Measurements from ENCODE around the gene TENT5D. TPM values are rescaled to one million over a fixed set of nuclear protein-coding genes. Genes with fewer than 3 reads are reported as not detected.

The TENT5D gene
- total and polyA plus RNA-seq, 9 of the 15 experiments (the other 6 are each of a cell fraction or from before 2014, with no cell fraction given) = 0.08 to 0.41 (median 0.15) TPM; not detected in 1

DNA sequence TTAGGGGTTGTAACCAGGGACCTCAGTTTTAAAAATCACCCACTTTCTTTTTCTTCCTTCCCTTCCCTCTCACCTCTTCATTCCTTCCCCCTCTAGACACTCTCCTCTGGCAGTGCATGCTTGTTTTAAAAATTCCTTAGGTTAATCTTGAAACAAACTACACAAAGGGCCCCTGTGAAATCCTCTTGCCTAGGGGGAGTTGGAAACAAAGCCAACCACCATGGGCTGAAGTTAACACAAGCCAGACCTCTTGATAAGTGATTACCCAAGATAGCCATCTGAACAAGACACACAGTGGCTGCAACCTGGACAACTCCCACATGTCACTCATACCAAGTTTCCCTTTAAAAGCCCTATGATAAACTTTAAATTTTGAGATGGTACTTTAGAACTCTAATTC is 68.9 kb downstream of the TENT5D start:
- in situ Hi-C loops (cut with MboI) = no loop called here
- Histone ChIP-seq H3K9me1 (ENCODE audit: control insufficient read depth, insufficient read depth, low read length) (no peaks in the 10 kb centered on the region), H3K79me2 (ENCODE audit: control insufficient read depth, insufficient read depth, low read length) (no peaks in the 10 kb centered on the region), H2AFZ (ENCODE audit: low read depth, low read length) (no peak overlapping the region), H3K4me2 (ENCODE audit: insufficient read depth, low read length) (no peak overlapping the region), H3K9ac (ENCODE audit: insufficient read depth in 1 of 2, low read depth in 2 of 2, low read length in 2 of 2) (no peak overlapping the region), H3K36me3 (ENCODE audit: control insufficient read depth, insufficient read depth, low read length) (no peaks in the 10 kb centered on the region), H3K4me1 (replicated peaks in 1 of 2; ENCODE audit: control insufficient read depth in 2 of 2, insufficient read depth in 2 of 2, low read length in 2 of 2) (no peaks in the 10 kb centered on the region), H3K27me3 (ENCODE audit: control insufficient read depth in 2 of 2, insufficient read depth in 2 of 2, low read length in 2 of 2) (no peaks in the 10 kb centered on the region), H3K4me3 (no peak overlapping the region), H3K27ac (ENCODE audit: extremely low read depth, low read depth, low read length) (no peak overlapping the region), H3K9me3 (replicated peaks; ENCODE audit: control insufficient read depth, insufficient read depth, low read depth, low read length) (no peaks in the 10 kb centered on the region), H4K20me1 (replicated peaks; ENCODE audit: control insufficient read depth, insufficient read depth, low read length) (no peaks in the 10 kb centered on the region)
- no TSS peak for BruUV-seq (replicated peaks)
- POLR2A ChIA-PET = no interaction called here
- CTCF ChIA-PET (ENCODE audit: low intra/inter-chr PET ratio) = no interaction called here
- intact Hi-C loops (cut with micrococcal nuclease) = no loop called here
- TF ChIP-seq, protein P1, sequence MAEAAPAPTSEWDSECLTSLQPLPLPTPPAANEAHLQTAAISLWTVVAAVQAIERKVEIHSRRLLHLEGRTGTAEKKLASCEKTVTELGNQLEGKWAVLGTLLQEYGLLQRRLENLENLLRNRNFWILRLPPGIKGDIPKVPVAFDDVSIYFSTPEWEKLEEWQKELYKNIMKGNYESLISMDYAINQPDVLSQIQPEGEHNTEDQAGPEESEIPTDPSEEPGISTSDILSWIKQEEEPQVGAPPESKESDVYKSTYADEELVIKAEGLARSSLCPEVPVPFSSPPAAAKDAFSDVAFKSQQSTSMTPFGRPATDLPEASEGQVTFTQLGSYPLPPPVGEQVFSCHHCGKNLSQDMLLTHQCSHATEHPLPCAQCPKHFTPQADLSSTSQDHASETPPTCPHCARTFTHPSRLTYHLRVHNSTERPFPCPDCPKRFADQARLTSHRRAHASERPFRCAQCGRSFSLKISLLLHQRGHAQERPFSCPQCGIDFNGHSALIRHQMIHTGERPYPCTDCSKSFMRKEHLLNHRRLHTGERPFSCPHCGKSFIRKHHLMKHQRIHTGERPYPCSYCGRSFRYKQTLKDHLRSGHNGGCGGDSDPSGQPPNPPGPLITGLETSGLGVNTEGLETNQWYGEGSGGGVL (CRISPR knock-in tag; IDR thresholded peaks at IDR 0.05) = no peak
- TF ChIP-seq, protein P2, sequence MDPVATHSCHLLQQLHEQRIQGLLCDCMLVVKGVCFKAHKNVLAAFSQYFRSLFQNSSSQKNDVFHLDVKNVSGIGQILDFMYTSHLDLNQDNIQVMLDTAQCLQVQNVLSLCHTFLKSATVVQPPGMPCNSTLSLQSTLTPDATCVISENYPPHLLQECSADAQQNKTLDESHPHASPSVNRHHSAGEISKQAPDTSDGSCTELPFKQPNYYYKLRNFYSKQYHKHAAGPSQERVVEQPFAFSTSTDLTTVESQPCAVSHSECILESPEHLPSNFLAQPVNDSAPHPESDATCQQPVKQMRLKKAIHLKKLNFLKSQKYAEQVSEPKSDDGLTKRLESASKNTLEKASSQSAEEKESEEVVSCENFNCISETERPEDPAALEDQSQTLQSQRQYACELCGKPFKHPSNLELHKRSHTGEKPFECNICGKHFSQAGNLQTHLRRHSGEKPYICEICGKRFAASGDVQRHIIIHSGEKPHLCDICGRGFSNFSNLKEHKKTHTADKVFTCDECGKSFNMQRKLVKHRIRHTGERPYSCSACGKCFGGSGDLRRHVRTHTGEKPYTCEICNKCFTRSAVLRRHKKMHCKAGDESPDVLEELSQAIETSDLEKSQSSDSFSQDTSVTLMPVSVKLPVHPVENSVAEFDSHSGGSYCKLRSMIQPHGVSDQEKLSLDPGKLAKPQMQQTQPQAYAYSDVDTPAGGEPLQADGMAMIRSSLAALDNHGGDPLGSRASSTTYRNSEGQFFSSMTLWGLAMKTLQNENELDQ (CRISPR knock-in tag; IDR thresholded peaks at IDR 0.05; ENCODE audit: borderline replicate concordance) = no peak
- TF ChIP-seq, protein P3, sequence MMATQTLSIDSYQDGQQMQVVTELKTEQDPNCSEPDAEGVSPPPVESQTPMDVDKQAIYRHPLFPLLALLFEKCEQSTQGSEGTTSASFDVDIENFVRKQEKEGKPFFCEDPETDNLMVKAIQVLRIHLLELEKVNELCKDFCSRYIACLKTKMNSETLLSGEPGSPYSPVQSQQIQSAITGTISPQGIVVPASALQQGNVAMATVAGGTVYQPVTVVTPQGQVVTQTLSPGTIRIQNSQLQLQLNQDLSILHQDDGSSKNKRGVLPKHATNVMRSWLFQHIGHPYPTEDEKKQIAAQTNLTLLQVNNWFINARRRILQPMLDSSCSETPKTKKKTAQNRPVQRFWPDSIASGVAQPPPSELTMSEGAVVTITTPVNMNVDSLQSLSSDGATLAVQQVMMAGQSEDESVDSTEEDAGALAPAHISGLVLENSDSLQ (IDR thresholded peaks at IDR 0.05) = peak; percentile 40; the same call in 1 of the 2 replicates
- no peak for TF ChIP-seq BHLHE40 (IDR thresholded peaks at IDR 0.05; ENCODE audit: low read length)
- no peak for TF ChIP-seq HDAC2 (IDR thresholded peaks at IDR 0.05)
- TF ChIP-seq, protein P4, sequence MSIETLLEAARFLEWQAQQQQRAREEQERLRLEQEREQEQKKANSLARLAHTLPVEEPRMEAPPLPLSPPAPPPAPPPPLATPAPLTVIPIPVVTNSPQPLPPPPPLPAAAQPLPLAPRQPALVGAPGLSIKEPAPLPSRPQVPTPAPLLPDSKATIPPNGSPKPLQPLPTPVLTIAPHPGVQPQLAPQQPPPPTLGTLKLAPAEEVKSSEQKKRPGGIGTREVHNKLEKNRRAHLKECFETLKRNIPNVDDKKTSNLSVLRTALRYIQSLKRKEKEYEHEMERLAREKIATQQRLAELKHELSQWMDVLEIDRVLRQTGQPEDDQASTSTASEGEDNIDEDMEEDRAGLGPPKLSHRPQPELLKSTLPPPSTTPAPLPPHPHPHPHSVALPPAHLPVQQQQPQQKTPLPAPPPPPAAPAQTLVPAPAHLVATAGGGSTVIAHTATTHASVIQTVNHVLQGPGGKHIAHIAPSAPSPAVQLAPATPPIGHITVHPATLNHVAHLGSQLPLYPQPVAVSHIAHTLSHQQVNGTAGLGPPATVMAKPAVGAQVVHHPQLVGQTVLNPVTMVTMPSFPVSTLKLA (conservative IDR thresholded peaks at IDR 0.05) = no peak
- TF ChIP-seq, protein P5, sequence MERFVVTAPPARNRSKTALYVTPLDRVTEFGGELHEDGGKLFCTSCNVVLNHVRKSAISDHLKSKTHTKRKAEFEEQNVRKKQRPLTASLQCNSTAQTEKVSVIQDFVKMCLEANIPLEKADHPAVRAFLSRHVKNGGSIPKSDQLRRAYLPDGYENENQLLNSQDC (CRISPR knock-in tag; IDR thresholded peaks at IDR 0.05) = no peak
- TF ChIP-seq, protein P6, sequence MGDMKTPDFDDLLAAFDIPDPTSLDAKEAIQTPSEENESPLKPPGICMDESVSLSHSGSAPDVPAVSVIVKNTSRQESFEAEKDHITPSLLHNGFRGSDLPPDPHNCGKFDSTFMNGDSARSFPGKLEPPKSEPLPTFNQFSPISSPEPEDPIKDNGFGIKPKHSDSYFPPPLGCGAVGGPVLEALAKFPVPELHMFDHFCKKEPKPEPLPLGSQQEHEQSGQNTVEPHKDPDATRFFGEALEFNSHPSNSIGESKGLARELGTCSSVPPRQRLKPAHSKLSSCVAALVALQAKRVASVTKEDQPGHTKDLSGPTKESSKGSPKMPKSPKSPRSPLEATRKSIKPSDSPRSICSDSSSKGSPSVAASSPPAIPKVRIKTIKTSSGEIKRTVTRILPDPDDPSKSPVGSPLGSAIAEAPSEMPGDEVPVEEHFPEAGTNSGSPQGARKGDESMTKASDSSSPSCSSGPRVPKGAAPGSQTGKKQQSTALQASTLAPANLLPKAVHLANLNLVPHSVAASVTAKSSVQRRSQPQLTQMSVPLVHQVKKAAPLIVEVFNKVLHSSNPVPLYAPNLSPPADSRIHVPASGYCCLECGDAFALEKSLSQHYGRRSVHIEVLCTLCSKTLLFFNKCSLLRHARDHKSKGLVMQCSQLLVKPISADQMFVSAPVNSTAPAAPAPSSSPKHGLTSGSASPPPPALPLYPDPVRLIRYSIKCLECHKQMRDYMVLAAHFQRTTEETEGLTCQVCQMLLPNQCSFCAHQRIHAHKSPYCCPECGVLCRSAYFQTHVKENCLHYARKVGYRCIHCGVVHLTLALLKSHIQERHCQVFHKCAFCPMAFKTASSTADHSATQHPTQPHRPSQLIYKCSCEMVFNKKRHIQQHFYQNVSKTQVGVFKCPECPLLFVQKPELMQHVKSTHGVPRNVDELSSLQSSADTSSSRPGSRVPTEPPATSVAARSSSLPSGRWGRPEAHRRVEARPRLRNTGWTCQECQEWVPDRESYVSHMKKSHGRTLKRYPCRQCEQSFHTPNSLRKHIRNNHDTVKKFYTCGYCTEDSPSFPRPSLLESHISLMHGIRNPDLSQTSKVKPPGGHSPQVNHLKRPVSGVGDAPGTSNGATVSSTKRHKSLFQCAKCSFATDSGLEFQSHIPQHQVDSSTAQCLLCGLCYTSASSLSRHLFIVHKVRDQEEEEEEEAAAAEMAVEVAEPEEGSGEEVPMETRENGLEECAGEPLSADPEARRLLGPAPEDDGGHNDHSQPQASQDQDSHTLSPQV (IDR thresholded peaks at IDR 0.05) = no peak
- FAIRE-seq (no peak), ATAC-seq (no peak), DNase-seq (ENCODE audit: extremely low read depth in 1 of 4, low spot score in 3 of 4) (no peak)

All from K562 (cell line).